Small intestine (tissue), 7 donors: ENCODE data around the gene ARHGAP24. TPM values are rescaled to one million over a fixed set of nuclear protein-coding genes. Genes with fewer than 3 reads are reported as not detected.

ENCODE experiments used
- DNase-seq, 2 donors: peaks; one replicate each; pipeline versions ENCODE4 v3.0.0 to v3.0.0-alpha.2; 2013
- FAIRE-seq: peaks from 2 replicates; lab custom pipeline; 2012; peaks lifted over from hg19 to GRCh38; lab: Jason Lieb, UNC
- H3K27ac ChIP-seq, 3 donors: one replicate each; pipeline ENCODE4 v1.5.1; 2013; ENCODE audit warnings: low read length in 2 of 3, mild to moderate bottlenecking in 2 of 3, control low read depth in 1 of 3, inconsistent platforms in 1 of 3, low read depth in 1 of 3, moderate library complexity in 1 of 3
- H3K27me3 ChIP-seq, 3 donors: one replicate each; pipeline ENCODE4 v1.6.1; 2013; ENCODE audit warnings: low read length in 3 of 3, inconsistent platforms in 1 of 3; ENCODE audit not compliant: control insufficient read depth in 3 of 3, insufficient read depth in 3 of 3
- H3K36me3 ChIP-seq, 3 donors: one replicate each; pipeline ENCODE4 v1.6.1; 2013; ENCODE audit warnings: low read length in 3 of 3, inconsistent platforms in 1 of 3, low read depth in 1 of 3, mild to moderate bottlenecking in 1 of 3, moderate library complexity in 1 of 3; ENCODE audit not compliant: control insufficient read depth in 3 of 3, insufficient read depth in 2 of 3
- H3K4me1 ChIP-seq, 3 donors: one replicate each; pipeline ENCODE4 v1.6.1; 2013; ENCODE audit warnings: low read length in 2 of 3, inconsistent platforms in 1 of 3, low read depth in 1 of 3, mild to moderate bottlenecking in 1 of 3, moderate library complexity in 1 of 3; ENCODE audit not compliant: control insufficient read depth in 3 of 3, insufficient read depth in 2 of 3
- H3K4me3 ChIP-seq, 3 donors: one replicate each; pipeline ENCODE4 v1.5.1; 2013; ENCODE audit warnings: low read length in 3 of 3, control low read depth in 1 of 3, inconsistent platforms in 1 of 3, low read depth in 1 of 3, mild to moderate bottlenecking in 1 of 3, moderate library complexity in 1 of 3
- H3K9me3 ChIP-seq, 2 donors: one replicate each; pipeline ENCODE4 v1.6.1; 2013; ENCODE audit warnings: low read depth in 1 of 2, low read length in 1 of 2; ENCODE audit not compliant: control insufficient read depth in 2 of 2, insufficient read depth in 1 of 2
- WGBS, 3 donors: extraction: QIAGEN DNeasy Blood & Tissue Kit; methylation state at CpG; one replicate each; pipeline ENCODE4 v1.1.7; 2013; 5-methylcytosine and 5-hydroxymethylcytosine counted together
- polyA plus RNA-seq, 4 donors: library from polyadenylated mRNA; stranded (reverse) in 3 of 4; unstranded in 1 of 4; fragments of 200-250 nt in 3 of 4; fragments of 120-200 nt in 1 of 4; gene quantifications; one replicate each; pipeline versions ENCODE4 v1.2.1 to v1.2.3, GENCODE V29; 2013
- donor health status: healthy with polysubstance abuse.
- donor health status: control.
- donor health status: control.
- donor health status: Bipolar disorder and iron deficiency.
- donor health status: healthy.

The ARHGAP24 gene
- polyA plus RNA-seq, 4 donors = 1.1 to 4.0 (median 3.8) TPM

- no peaks in the 10 kb centered on the region for H3K9me3 ChIP-seq
- FAIRE-seq = peak; percentile 89
- DNase-seq = peak; percentile 56 to 67
- no peaks in the 10 kb centered on the region for H3K4me1 ChIP-seq
- no peaks in the 10 kb centered on the region for H3K36me3 ChIP-seq
- H3K27ac ChIP-seq = no peak overlapping the region
- WGBS, 3 donors = 32 to 41% (median 40%) methylated on average over 3 of the region's 3 CpGs
- H3K4me3 ChIP-seq = no peak overlapping the region
- no peaks in the 10 kb centered on the region for H3K27me3 ChIP-seq
Measured at GRCh38 chr4:85968945-85969819, 494.2 kb downstream of the ARHGAP24 start.

- H3K36me3 ChIP-seq = no peaks in the 10 kb centered on the region
- FAIRE-seq (no peak), DNase-seq (no peak)
Measured at GRCh38 chr4:85970535-85970934, 495.6 kb downstream of the ARHGAP24 start.

GRCh38 chr4:85979276-85979675, 504.3 kb downstream of the ARHGAP24 start:
- Histone ChIP-seq H3K27me3 (no peaks in the 10 kb centered on the region), H3K9me3 (no peaks in the 10 kb centered on the region), H3K4me1 (no peaks in the 10 kb centered on the region), H3K27ac (no peak overlapping the region), H3K4me3 (no peak overlapping the region), H3K36me3 (no peaks in the 10 kb centered on the region)
- FAIRE-seq (no peak), DNase-seq (no peak)
- 57 to 78% (median 73%) methylated on average over 3 of the region's 3 CpGs for WGBS, 3 donors

More at GRCh38 chr4:85970535-85970934, 495.6 kb downstream of the ARHGAP24 start:
- Histone ChIP-seq H3K27ac (no peak overlapping the region), H3K4me3 (no peak overlapping the region), H3K27me3 (no peaks in the 10 kb centered on the region), H3K4me1 (no peaks in the 10 kb centered on the region), H3K9me3 (no peaks in the 10 kb centered on the region)
- 62 to 88% (median 81%) methylated on average over 2 of the region's 2 CpGs for WGBS, 3 donors

- H3K4me1 ChIP-seq = no peaks in the 10 kb centered on the region
- H3K27me3 ChIP-seq = no peaks in the 10 kb centered on the region
- H3K27ac ChIP-seq = no peak overlapping the region
- H3K9me3 ChIP-seq = no peaks in the 10 kb centered on the region
- FAIRE-seq (no peak), DNase-seq (no peak)
- no peak overlapping the region for H3K4me3 ChIP-seq
- no peaks in the 10 kb centered on the region for H3K36me3 ChIP-seq
- WGBS, 3 donors = 91 to 100% (median 98%) methylated on average over 1 of the region's 1 CpG
Measured at GRCh38 chr4:85986266-85986665, 511.3 kb downstream of the ARHGAP24 start.

- no peaks in the 10 kb centered on the region for H3K9me3 ChIP-seq
- no peaks in the 10 kb centered on the region for H3K4me1 ChIP-seq
- H3K27ac ChIP-seq = no peak overlapping the region
- peaks cover 0 to 5% (median 0%) of the 10 kb centered on the region in 3 donors for H3K36me3 ChIP-seq
- FAIRE-seq = no peak
- DNase-seq = no peak
- H3K27me3 ChIP-seq = no peaks in the 10 kb centered on the region
- H3K4me3 ChIP-seq = no peak overlapping the region
- WGBS, 3 donors = 81 to 93% (median 84%) methylated on average over 2 of the region's 2 CpGs
Measured at GRCh38 chr4:85993641-85994040, 518.7 kb downstream of the ARHGAP24 start.

- H3K27ac ChIP-seq = no peak overlapping the region
- FAIRE-seq = no peak
- peaks cover 0 to 5% (median 0%) of the 10 kb centered on the region in 3 donors for H3K36me3 ChIP-seq
- H3K4me1 ChIP-seq = no peaks in the 10 kb centered on the region
- H3K4me3 ChIP-seq = no peak overlapping the region
- no peak for DNase-seq
- no peaks in the 10 kb centered on the region for H3K9me3 ChIP-seq
- H3K27me3 ChIP-seq = no peaks in the 10 kb centered on the region
Measured at GRCh38 chr4:85994576-85994975, 519.6 kb downstream of the ARHGAP24 start.

- FAIRE-seq (no peak), DNase-seq (no peak)
- H3K9me3 ChIP-seq = no peaks in the 10 kb centered on the region
- 75 to 89% (median 79%) methylated on average over 6 of the region's 6 CpGs for WGBS, 3 donors
- H3K4me3 ChIP-seq = no peak overlapping the region
- H3K27ac ChIP-seq = no peak overlapping the region
- H3K4me1 ChIP-seq = no peaks in the 10 kb centered on the region
- no peaks in the 10 kb centered on the region for H3K27me3 ChIP-seq
- H3K36me3 ChIP-seq = peaks cover 0 to 5% (median 0%) of the 10 kb centered on the region in 3 donors
Measured at GRCh38 chr4:85995361-85995760, 520.4 kb downstream of the ARHGAP24 start.

- Histone ChIP-seq H3K4me3 (no peak overlapping the region), H3K27ac (no peak overlapping the region), H3K36me3 (no peaks in the 10 kb centered on the region), H3K27me3 (no peaks in the 10 kb centered on the region), H3K9me3 (no peaks in the 10 kb centered on the region), H3K4me1 (no peaks in the 10 kb centered on the region)
- no peak for DNase-seq
- WGBS, 3 donors = 77 to 90% (median 81%) methylated on average over 2 of the region's 2 CpGs
- FAIRE-seq = no peak
Measured at GRCh38 chr4:86001591-86001990, 526.6 kb downstream of the ARHGAP24 start.
